ENCODE results near the gene SLC45A3.

The SLC45A3 gene

GRCh38 chr1:205714190-205714905 is 34.0 kb upstream of the SLC45A3 start:
- H3K4me1 ChIP-seq = peaks cover 6% of the 10 kb centered on the region; the same call in 1 of the 2 replicates
- H3K4me3 ChIP-seq = no peak overlapping the region
- no peak overlapping the region for H3K4me2 ChIP-seq
- H3K27ac ChIP-seq = no peak overlapping the region
- H3K9me3 ChIP-seq = no peaks in the 10 kb centered on the region
- H3K27me3 ChIP-seq = no peaks in the 10 kb centered on the region
- H4K20me1 ChIP-seq = peaks cover 15% of the 10 kb centered on the region
- no peak for TF ChIP-seq Cebpa-rat (IDR thresholded peaks at IDR 0.05)
- H3K9ac ChIP-seq = no peak overlapping the region
- H3K36me3 ChIP-seq = peaks cover 72% of the 10 kb centered on the region

GRCh38 chr1:205711105-205712048 is 31.1 kb upstream of the SLC45A3 start:
- H3K36me3 ChIP-seq = peaks cover 56% of the 10 kb centered on the region
- H3K4me3 ChIP-seq = no peak overlapping the region
- TF ChIP-seq Cebpa-rat (IDR thresholded peaks at IDR 0.05) = no peak
- H3K4me1 ChIP-seq = peaks cover 35% of the 10 kb centered on the region
- H3K9me3 ChIP-seq = no peaks in the 10 kb centered on the region
- H3K4me2 ChIP-seq = no peak overlapping the region
- H3K9ac ChIP-seq = no peak overlapping the region
- no peaks in the 10 kb centered on the region for H3K27me3 ChIP-seq
- peaks cover 15% of the 10 kb centered on the region for H4K20me1 ChIP-seq
- H3K27ac ChIP-seq = no peak overlapping the region

- no peak overlapping the region for H3K4me3 ChIP-seq
- no peaks in the 10 kb centered on the region for H3K27me3 ChIP-seq
- H3K4me1 ChIP-seq = peaks cover 44% of the 10 kb centered on the region
- TF ChIP-seq Cebpa-rat (IDR thresholded peaks at IDR 0.05) = no peak
- no peak overlapping the region for H3K27ac ChIP-seq
- H3K9ac ChIP-seq = no peak overlapping the region
- H3K9me3 ChIP-seq = no peaks in the 10 kb centered on the region
- H3K4me2 ChIP-seq = no peak overlapping the region
- peaks cover 15% of the 10 kb centered on the region for H4K20me1 ChIP-seq
- H3K36me3 ChIP-seq = peaks cover 47% of the 10 kb centered on the region
These were observed 30.1 kb upstream of the SLC45A3 start for GRCh38 chr1:205710201-205711062.

- peaks cover 39% of the 10 kb centered on the region for H3K36me3 ChIP-seq
- no peak overlapping the region for H3K4me3 ChIP-seq
- peaks cover 52% of the 10 kb centered on the region for H3K4me1 ChIP-seq
- no peak overlapping the region for H3K9ac ChIP-seq
- no peak overlapping the region for H3K27ac ChIP-seq
- H3K4me2 ChIP-seq = no peak overlapping the region
- H3K27me3 ChIP-seq = no peaks in the 10 kb centered on the region
- TF ChIP-seq Cebpa-rat (IDR thresholded peaks at IDR 0.05) = no peak
- H3K9me3 ChIP-seq = no peaks in the 10 kb centered on the region
- H4K20me1 ChIP-seq = peaks cover 11% of the 10 kb centered on the region
These were observed 29.3 kb upstream of the SLC45A3 start for GRCh38 chr1:205709640-205710039.

- Histone ChIP-seq H3K27me3 (no peaks in the 10 kb centered on the region), H3K4me1 (peaks cover 58% of the 10 kb centered on the region), H3K4me3 (no peak overlapping the region), H3K36me3 (peaks cover 33% of the 10 kb centered on the region), H3K9me3 (no peaks in the 10 kb centered on the region), H4K20me1 (peaks cover 9% of the 10 kb centered on the region), H3K9ac (no peak overlapping the region), H3K27ac (no peak overlapping the region), H3K4me2 (no peak overlapping the region)
- no peak for TF ChIP-seq Cebpa-rat (IDR thresholded peaks at IDR 0.05)
These were observed 28.7 kb upstream of the SLC45A3 start for GRCh38 chr1:205709059-205709398.

GRCh38 chr1:205706601-205707502 is 26.5 kb upstream of the SLC45A3 start:
- Histone ChIP-seq H3K9ac (no peak overlapping the region), H3K36me3 (peaks cover 37% of the 10 kb centered on the region)
- no peak for TF ChIP-seq Cebpa-rat (IDR thresholded peaks at IDR 0.05)

GRCh38 chr1:205704903-205705302 is 24.6 kb upstream of the SLC45A3 start:
- H3K27me3 ChIP-seq = no peaks in the 10 kb centered on the region
- TF ChIP-seq Cebpa-rat (IDR thresholded peaks at IDR 0.05) = no peak
- H3K9ac ChIP-seq = peak overlapping the region; percentile 54; the same call in 1 of the 2 replicates
- peaks cover 92% of the 10 kb centered on the region for H3K4me1 ChIP-seq
- H3K27ac ChIP-seq = peak overlapping the region; percentile 52; the same call in 1 of the 2 replicates
- H3K36me3 ChIP-seq = peaks cover 30% of the 10 kb centered on the region; the same call in 1 of the 2 replicates
- H3K4me3 ChIP-seq = no peak overlapping the region
- H3K9me3 ChIP-seq = no peaks in the 10 kb centered on the region
- peak overlapping the region; percentile 83 for H3K4me2 ChIP-seq
- H4K20me1 ChIP-seq = no peaks in the 10 kb centered on the region

More at GRCh38 chr1:205706601-205707502, 26.5 kb upstream of the SLC45A3 start:
- Histone ChIP-seq H3K4me1 (peaks cover 80% of the 10 kb centered on the region), H4K20me1 (no peaks in the 10 kb centered on the region), H3K4me3 (no peak overlapping the region), H3K4me2 (peak overlapping the region; percentile 83), H3K9me3 (no peaks in the 10 kb centered on the region), H3K27ac (peak overlapping the region; percentile 0; the same call in 1 of the 2 replicates), H3K27me3 (no peaks in the 10 kb centered on the region)

GRCh38 chr1:205703072-205703471 is 22.8 kb upstream of the SLC45A3 start:
- peak overlapping the region; percentile 83 for H3K4me2 ChIP-seq
- H3K4me3 ChIP-seq = no peak overlapping the region
- H3K4me1 ChIP-seq = peaks cover 80% of the 10 kb centered on the region
- H3K27me3 ChIP-seq = no peaks in the 10 kb centered on the region
- no peak overlapping the region for H3K9ac ChIP-seq
- H3K36me3 ChIP-seq = peaks cover 12% of the 10 kb centered on the region; the same call in 1 of the 2 replicates
- H3K27ac ChIP-seq = peak overlapping the region; percentile 82
- no peaks in the 10 kb centered on the region for H3K9me3 ChIP-seq
- no peaks in the 10 kb centered on the region for H4K20me1 ChIP-seq
- TF ChIP-seq Cebpa-rat (IDR thresholded peaks at IDR 0.05) = no peak
